Omental fat pad (tissue), 4 donors: Measurements from ENCODE around the gene IFT57. TPM values are rescaled to one million over a fixed set of nuclear protein-coding genes. Genes with fewer than 3 reads are reported as not detected.
"Not testable (repeated sequence)": the region's sequence is repeated elsewhere in the genome, so short reads cannot be mapped to it uniquely, and the experiment has no call there.

Source experiments
- ATAC-seq: fragments of 150-250 bp; one replicate; pipeline ENCODE4 v1.9.1; 2016; ENCODE audit warnings: mild to moderate bottlenecking, moderate library complexity; ENCODE audit not compliant: low FRiP score
- DNase-seq: peaks from one replicate; pipeline ENCODE4 v3.0.0-alpha.2; 2019; ENCODE audit warnings: low spot score
- total RNA-seq, 4 donors: library from RNA; depleted of rRNA; stranded (reverse); fragments of >200 nt; gene quantifications; one replicate each; pipeline ENCODE4 v1.1.0, GENCODE V29; 2016
- TF ChIP-seq, protein P1 (sequence below), 3 donors: fragments of 450-650 bp; IDR thresholded peaks; one replicate each; pipeline ENCODE4 v1.5.1; 2016 to 2017; ENCODE audit warnings: antibody characterized with exemption in 3 of 3, mild to moderate bottlenecking in 3 of 3, moderate library complexity in 2 of 3

Gene IFT57
- total RNA-seq, 4 donors from 2014 or later, result 31.6 to 59.6 (median 51.0) TPM

DNA sequence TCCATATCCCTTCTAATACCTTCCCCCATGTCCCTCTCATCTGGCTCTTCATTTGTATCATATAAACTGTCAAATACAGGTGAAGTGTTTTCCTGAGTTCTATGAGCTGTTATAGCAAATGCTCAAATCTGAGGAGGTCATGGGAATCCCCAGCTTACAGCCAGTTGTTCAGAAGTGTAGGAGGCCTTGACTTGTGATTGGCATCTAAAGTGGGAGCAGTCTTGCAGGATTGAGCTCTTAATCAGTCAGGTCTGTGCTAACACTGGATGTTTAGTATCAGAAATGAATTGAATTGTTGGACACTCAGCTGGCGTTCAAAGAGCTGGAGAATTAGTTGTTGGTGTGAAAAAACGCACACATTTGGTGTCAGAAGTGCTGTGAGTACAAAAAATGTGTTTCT is 65.0 kb downstream of the IFT57 start:
- DNase-seq (no peak), ATAC-seq (no peak)
- TF ChIP-seq, protein P1, sequence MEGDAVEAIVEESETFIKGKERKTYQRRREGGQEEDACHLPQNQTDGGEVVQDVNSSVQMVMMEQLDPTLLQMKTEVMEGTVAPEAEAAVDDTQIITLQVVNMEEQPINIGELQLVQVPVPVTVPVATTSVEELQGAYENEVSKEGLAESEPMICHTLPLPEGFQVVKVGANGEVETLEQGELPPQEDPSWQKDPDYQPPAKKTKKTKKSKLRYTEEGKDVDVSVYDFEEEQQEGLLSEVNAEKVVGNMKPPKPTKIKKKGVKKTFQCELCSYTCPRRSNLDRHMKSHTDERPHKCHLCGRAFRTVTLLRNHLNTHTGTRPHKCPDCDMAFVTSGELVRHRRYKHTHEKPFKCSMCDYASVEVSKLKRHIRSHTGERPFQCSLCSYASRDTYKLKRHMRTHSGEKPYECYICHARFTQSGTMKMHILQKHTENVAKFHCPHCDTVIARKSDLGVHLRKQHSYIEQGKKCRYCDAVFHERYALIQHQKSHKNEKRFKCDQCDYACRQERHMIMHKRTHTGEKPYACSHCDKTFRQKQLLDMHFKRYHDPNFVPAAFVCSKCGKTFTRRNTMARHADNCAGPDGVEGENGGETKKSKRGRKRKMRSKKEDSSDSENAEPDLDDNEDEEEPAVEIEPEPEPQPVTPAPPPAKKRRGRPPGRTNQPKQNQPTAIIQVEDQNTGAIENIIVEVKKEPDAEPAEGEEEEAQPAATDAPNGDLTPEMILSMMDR (IDR thresholded peaks at IDR 0.05), result no peak

DNA sequence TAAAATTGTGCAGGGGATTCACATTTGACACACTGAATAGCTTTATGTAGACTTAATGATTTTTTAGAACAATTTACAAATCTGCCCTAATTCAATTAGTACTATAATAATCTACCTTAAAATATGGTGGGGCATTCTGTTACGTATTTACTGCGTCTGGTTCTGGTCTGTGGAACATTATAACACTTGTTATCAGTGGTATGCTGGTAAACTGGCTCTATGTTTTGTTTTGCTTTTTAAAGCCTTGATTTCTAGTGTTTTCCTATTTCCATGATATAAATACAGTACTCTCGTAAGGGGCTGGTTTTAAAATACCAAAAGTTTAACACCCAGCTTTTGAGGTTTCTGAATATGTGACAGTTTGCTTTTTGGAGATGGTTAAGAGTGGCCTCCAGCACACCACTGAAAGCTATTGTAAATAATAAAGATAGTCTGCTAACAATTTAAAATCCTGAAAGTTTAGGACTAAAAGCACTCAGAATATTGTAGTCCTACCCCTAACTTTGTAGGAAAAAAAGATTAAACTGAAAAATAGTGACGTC is 65.8 kb downstream of the IFT57 start:
- ATAC-seq (no peak), DNase-seq (no peak)
- TF ChIP-seq, protein P1 (IDR thresholded peaks at IDR 0.05), result no peak

DNA sequence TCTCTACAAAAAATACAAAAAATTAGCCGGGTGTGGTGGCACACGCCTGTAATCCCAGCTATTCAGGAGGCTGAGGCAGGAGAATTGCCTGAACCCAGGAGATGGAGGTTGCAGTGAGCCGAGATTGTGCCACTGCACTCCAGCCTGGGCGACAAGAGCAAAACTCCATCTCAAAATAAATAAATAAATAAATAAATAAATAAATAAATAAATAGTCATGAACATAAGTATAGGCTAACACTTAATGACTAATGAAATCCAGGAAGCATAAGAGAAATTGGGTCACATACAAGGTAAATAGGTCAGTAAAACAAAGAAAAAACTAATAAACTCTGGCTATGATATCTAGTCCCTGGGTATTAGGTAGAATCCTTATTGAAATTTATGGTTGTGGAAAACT is 66.6 kb downstream of the IFT57 start:
- not testable (repeated sequence) for DNase-seq, ATAC-seq

DNA sequence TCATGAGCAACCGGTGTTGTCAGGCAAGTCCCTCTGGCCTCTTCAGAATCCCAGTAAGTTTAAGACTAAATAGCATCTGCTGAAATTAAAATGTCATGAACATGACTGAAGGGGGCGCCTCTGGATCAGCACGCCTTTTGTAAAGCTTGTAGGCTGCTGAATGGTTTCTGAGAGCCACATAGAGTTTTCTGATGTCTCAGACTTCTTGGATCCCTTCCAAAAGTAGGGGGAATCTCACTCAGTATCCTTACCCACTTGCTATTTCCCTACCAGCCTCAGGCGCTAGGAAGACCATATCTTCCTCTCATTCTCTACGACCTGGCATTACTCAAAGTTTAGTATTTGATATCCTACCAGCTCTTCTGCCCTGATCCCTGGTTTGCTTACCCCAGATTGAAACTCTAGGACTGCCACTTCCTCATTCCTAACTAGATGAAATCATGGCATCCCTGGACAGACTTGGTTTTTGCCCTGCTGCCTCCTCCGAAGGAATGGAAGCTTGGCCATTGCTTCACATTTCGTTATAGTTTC is 68.7 kb downstream of the IFT57 start:
- TF ChIP-seq, protein P1 (IDR thresholded peaks at IDR 0.05), result no peak
- no peak for DNase-seq
- no peak for ATAC-seq

DNA sequence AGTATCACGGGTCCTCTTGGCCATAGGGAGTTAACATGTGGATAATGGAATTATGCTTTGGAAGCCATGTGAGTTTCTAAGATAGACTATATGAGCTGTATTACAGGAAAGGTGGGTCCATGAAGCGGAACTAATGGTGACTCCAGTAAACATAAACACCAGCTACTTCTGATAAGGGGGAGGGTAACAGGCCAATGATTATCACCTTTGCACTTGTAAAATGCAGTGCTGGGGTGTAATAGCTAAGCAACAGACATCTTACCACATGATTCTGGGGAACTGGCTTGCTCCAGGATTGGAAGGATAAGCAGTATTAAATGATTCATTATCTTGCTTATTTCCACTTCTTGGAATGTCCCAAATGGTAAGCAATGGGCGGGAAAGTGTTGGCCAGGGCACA is 70.0 kb downstream of the IFT57 start:
- ATAC-seq (no peak), DNase-seq (no peak)
- TF ChIP-seq, protein P1 (IDR thresholded peaks at IDR 0.05), result no peak

DNA sequence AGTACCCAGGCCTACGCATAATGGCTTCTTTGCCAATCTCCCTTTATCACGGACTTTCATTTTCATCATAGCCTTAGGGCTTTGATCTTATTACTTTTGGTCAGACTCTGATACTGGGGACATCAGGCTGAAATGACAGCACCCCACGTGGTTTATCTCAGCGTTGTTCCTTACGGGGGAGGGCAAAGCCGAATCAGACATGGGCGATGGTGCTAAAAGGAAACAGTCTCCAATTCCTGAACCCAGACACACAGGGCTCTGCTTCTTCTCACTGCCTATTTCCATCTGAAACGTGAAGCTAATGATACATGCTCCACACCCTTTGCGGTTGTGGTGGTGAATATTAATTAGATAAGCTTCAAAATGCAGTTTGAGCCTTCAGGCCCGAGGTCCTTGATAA is 72.0 kb downstream of the IFT57 start:
- DNase-seq, result no peak
- ATAC-seq, result no peak
- TF ChIP-seq, protein P1 (IDR thresholded peaks at IDR 0.05), result no peak

DNA sequence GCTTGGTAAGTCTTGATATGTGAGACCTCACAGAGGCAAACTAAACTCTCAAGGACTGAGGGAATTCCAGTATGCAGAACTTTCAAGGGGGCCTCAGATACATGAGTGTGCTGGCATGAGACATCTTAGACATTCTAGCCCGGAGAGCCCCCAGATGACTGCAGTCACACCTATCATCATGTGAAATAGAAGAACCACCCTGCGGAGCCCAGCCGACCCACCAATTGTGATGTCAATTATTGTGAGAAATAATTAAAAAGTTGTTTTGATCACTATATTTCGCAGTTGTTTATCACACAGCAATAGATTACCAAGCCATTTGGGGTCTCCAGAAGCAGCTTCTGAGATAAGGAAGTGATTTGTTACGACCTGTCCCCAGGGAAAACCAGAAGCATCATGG is 76.1 kb downstream of the IFT57 start:
- TF ChIP-seq, protein P1 (IDR thresholded peaks at IDR 0.05), result no peak
- no peak for DNase-seq
- ATAC-seq, result no peak
